AG04449 (cell line): ENCODE data around the gene UCK2.

Experiments used
- CTCF ChIA-PET: fragments of 350-600 bp; formaldehyde crosslinking; extraction: SDS; loops from one replicate; lab custom pipeline; 2021; ENCODE audit warnings: antibody characterized with exemption; lab: Yijun Ruan, JAX
- POLR2A ChIA-PET: fragments of 400-600, 350-600 bp; formaldehyde crosslinking; extraction: SDS; loops from one replicate; lab custom pipeline; 2020; ENCODE audit warnings: antibody characterized with exemption, inconsistent platforms; lab: Yijun Ruan, JAX
- DNase-seq: peaks from one replicate; pipeline ENCODE4 v3.0.0-alpha.2; 2010; ENCODE audit warnings: low read depth, low spot score
- H3K4me3 ChIP-seq: 2 replicates; pipeline ENCODE4 v1.5.1; 2011; ENCODE audit warnings: low read depth, mild to moderate bottlenecking, control low read depth, low read length
- CTCF ChIP-seq: IDR thresholded peaks from one replicate; pipeline ENCODE4 v1.5.1; 2011; ENCODE audit warnings: mild to moderate bottlenecking, moderate library complexity, low read length, control low read depth, inconsistent platforms; ENCODE audit not compliant: insufficient read depth; ENCODE audit errors: missing control alignments

Gene UCK2

GRCh38 chr1:165884009-165884689 lies 56.7 kb downstream of the UCK2 start:
- CTCF ChIA-PET, result interaction anchor here (0.9 to 1.3 kb wide), 6 partner anchors 13 to 55 kb away, joined by 3 to 4 read pairs (median 3); no protein-coding TSS in a partner anchor
- POLR2A ChIA-PET, result interaction anchor here (1.4 kb wide), 1 partner anchor 42 kb away, joined by 3 read pairs; no protein-coding TSS in a partner anchor
- DNase-seq, result no peak
- TF ChIP-seq CTCF, result no peak
- no peak overlapping the region for H3K4me3 ChIP-seq

GRCh38 chr1:165884690-165885304 lies 57.4 kb downstream of the UCK2 start:
- CTCF ChIA-PET, result interaction anchor here (0.6 to 1.3 kb wide), 7 partner anchors 12 to 56 kb away, joined by 3 to 4 read pairs (median 3); no protein-coding TSS in a partner anchor

GRCh38 chr1:165885305-165885694 lies 57.9 kb downstream of the UCK2 start:
- no peak for TF ChIP-seq CTCF
- DNase-seq, result no peak
- CTCF ChIA-PET, result interaction anchor here (0.6 to 1.3 kb wide), 3 partner anchors 14 to 16 kb away, joined by 3 read pairs; no protein-coding TSS in a partner anchor
- POLR2A ChIA-PET, result interaction anchor here (1.4 kb wide), 1 partner anchor 43 kb away, joined by 3 read pairs; no protein-coding TSS in a partner anchor
- H3K4me3 ChIP-seq, result no peak overlapping the region

More at GRCh38 chr1:165884690-165885304, 57.4 kb downstream of the UCK2 start:
- TF ChIP-seq CTCF, result no peak
- no peak for DNase-seq
- H3K4me3 ChIP-seq, result no peak overlapping the region
- POLR2A ChIA-PET, result interaction anchor here (1.4 kb wide), 1 partner anchor 43 kb away, joined by 3 read pairs; no protein-coding TSS in a partner anchor

GRCh38 chr1:165886193-165886592 lies 58.8 kb downstream of the UCK2 start:
- CTCF ChIA-PET, result interaction anchor here (1.3 kb wide), 1 partner anchor 15 kb away, joined by 3 read pairs; no protein-coding TSS in a partner anchor
- no peak for TF ChIP-seq CTCF
- H3K4me3 ChIP-seq, result no peak overlapping the region
- DNase-seq, result no peak
- POLR2A ChIA-PET, result no interaction called here

- no peak for TF ChIP-seq CTCF
- POLR2A ChIA-PET, result no interaction called here
- no peak overlapping the region for H3K4me3 ChIP-seq
- CTCF ChIA-PET, result no interaction called here
- no peak for DNase-seq
Measured at GRCh38 chr1:165886983-165887382, 59.6 kb downstream of the UCK2 start.
